Stimulated activated naive CD8-positive, alpha-beta T cell treated with anti-CD3 and anti-CD28 coated beads, Interleukin-15, amount 100 ng/mL, for 72 hours (primary cell): ENCODE measurements around the gene PDE6G.

Experiments
- ATAC-seq: fragments of 150-1000 bp; cut with Tn5 transposase; 2 replicates; pipeline ENCODE4 v1.10.0; 2021; ENCODE audit warnings: mild to moderate bottlenecking, moderate library complexity
- DNase-seq, 2 donors: peaks; one replicate each; pipeline ENCODE4 v3.0.0; 2021 to 2022
- H3K27ac Mint-ChIP-seq, 2 donors: one replicate each; pipeline ENCODE4 v1.8.0; 2022; ENCODE audit warnings: mild to moderate bottlenecking in 2 of 2, mixed read lengths in 2 of 2, moderate library complexity in 2 of 2
- H3K27me3 Mint-ChIP-seq: one replicate; pipeline ENCODE4 v1.8.0; 2022; ENCODE audit warnings: mixed read lengths
- H3K4me1 Mint-ChIP-seq: one replicate; pipeline ENCODE4 v1.8.0; 2022; ENCODE audit warnings: mild to moderate bottlenecking, mixed read lengths
- H3K4me3 Mint-ChIP-seq, 2 donors: one replicate each; pipeline ENCODE4 v1.8.0; 2022; ENCODE audit warnings: mild to moderate bottlenecking in 2 of 2, mixed read lengths in 2 of 2, moderate library complexity in 1 of 2
- H3K9me3 Mint-ChIP-seq, 2 donors: one replicate each; pipeline ENCODE4 v1.8.0; 2022; ENCODE audit warnings: mixed read lengths in 2 of 2

The PDE6G gene

DNA sequence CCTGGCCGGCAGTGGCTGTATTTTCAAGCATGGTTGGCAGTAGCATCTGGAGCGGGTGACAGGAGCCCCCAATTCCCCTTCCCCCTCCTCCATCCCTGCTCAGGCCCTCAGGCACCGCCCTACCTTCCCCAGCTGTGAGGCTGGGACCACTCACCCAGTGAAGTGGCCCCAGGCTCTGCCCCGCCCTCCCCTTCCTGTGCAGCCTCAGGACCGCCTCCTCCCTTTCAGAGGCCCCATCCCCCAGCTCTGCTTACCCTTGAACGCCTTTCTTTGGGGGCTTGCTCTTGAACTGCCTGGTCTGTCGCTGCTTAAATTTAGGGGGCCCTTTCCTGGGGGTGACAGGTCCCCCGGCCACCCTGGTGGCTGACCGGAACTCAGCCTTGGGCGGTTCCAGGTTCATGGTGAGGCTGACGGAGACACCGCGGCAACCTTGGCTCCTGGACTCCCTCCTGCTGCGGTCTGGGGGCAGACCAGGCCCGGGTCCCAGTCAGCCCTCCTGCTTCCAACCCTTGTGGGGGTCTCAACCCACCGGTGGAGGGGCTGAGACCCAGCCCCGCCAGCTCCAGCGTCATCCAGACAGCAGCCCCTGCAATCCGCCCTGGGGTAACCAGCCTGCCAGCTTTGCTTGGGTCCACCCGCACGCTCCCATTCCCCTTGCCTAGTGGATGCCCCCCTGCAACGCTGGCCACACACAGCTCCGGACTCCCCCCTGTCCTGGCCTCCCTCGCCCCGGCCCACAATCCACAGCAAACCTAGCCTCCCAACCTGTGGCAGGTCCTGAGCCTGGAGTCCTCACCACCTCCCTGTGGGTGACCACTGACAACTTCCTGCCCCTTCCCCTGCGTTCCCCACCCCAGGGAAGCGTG is 3.2 kb downstream of the PDE6G start:
- Mint-ChIP-seq H3K4me3 (peak overlapping the region; percentile 94 to 96), H3K27me3 (peaks cover 35% of the 10 kb centered on the region), H3K27ac (peak overlapping the region; percentile 96 to 97), H3K4me1 (peaks cover 40% of the 10 kb centered on the region), H3K9me3 (no peaks in the 10 kb centered on the region)
- peak in 1 of 2 donors; percentile 32 for DNase-seq
- peak; percentile 74 for ATAC-seq

DNA sequence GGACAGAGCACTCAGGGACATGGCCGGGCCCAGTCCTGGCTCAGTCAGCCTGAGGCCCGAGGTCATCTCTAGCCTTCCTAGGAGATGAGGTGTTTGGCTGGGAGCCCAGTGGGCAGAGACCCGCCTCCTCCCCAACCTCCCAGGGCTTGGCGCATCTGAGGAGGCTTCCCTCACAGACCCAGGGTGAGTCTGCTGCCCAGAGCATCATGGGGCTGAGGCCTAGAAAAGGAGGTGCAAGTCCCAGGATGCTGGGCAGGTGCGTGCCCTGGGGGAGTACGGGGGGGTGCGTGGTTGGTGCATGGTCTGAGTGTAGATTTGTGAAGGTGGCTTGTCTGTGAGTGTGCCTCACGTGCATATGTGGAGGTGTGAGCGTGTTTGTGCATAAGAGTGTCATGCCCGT is 4.7 kb downstream of the PDE6G start:
- Mint-ChIP-seq H3K4me3 (peak overlapping the region; percentile 58 to 60), H3K27me3 (peaks cover 50% of the 10 kb centered on the region), H3K4me1 (peaks cover 32% of the 10 kb centered on the region), H3K9me3 (no peaks in the 10 kb centered on the region), H3K27ac (no peak overlapping the region)
- ATAC-seq (no peak), DNase-seq (no peak)

DNA sequence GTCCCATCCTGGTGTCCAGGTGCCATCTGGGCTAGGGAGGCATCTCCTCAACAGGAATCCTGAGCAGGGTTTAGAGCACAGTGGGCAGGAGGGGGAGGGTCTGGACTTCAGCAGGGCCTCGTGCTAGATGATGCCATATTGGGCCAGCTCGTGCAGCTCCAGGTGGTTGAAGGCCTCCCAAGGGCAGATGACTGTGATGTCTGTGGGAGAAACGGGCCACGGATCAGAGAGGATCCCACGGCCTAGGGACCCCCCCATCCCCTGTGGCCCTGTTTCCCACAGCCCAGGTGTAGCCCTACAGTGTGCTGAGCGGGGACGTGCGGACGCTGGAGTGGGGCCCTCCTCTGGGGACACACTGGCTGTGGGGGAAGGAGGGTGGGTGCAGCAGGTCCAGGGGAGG is 5.4 kb downstream of the PDE6G start:
- Mint-ChIP-seq H3K27ac (no peak overlapping the region), H3K9me3 (no peaks in the 10 kb centered on the region), H3K4me3 (no peak overlapping the region), H3K27me3 (peaks cover 50% of the 10 kb centered on the region), H3K4me1 (peaks cover 25% of the 10 kb centered on the region)
- DNase-seq (no peak), ATAC-seq (no peak)

DNA sequence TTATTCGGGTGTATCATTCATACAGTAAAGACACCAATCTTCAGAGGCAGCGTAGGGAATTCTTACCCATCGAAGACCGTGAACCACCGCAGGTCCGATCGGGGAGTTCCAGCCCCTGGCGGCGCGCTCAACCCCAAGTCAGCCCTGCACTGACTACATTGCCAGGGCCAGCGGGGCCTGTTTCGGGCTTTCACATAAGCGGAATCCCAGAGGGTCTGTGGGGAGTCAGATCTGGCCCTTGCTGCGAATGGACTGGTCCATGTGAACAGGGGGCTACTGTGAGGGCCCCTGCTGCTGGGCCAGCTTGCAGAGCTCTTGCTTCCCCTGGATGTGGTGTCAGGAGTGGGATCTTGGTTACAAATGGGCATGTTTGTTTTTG is 7.6 kb downstream of the PDE6G start:
- Mint-ChIP-seq H3K4me1 (peaks cover 17% of the 10 kb centered on the region), H3K27me3 (peaks cover 50% of the 10 kb centered on the region), H3K4me3 (no peak overlapping the region), H3K9me3 (no peaks in the 10 kb centered on the region), H3K27ac (no peak overlapping the region)
- DNase-seq (no peak), ATAC-seq (no peak)

DNA sequence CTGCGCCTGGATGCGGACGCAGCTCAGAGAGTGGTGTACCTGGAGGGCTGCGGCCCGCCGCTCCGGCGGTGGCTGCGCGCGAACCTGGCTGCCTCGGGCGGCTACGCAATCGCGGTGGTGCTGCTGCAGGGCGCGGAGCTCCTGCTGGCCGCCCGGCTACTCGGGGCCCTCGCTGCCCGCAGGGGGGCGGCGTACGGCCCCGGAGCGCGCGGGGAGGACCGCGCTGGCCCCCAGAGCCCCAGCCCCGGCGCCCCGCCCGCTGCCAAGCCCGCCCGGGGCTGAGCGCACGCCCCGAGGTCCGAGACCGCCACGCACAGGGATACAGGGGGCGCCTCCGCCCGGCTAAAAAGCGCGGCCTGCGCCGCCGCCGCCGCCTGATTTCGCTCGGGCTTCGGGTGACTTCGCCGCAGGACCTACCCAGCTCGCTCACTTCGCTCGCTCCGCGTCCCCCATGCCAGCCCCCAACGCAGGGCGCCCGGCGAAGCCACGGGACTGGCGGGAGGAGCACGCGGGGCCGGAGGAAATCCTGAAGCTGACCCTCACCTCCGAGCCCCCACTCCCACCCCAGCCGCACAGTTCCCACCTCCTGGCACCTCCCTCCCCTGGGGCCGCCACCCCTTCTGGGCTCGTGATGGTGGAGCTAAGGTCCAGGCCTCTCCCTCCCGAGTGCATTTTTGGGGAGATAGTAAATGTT is 8.2 kb downstream of the PDE6G start:
- DNase-seq, result no peak
- H3K9me3 Mint-ChIP-seq, result no peaks in the 10 kb centered on the region
- no peak overlapping the region for H3K27ac Mint-ChIP-seq
- ATAC-seq, result no peak
- H3K4me1 Mint-ChIP-seq, result peaks cover 12% of the 10 kb centered on the region
- peaks cover 50% of the 10 kb centered on the region for H3K27me3 Mint-ChIP-seq
- H3K4me3 Mint-ChIP-seq, result no peak overlapping the region

DNA sequence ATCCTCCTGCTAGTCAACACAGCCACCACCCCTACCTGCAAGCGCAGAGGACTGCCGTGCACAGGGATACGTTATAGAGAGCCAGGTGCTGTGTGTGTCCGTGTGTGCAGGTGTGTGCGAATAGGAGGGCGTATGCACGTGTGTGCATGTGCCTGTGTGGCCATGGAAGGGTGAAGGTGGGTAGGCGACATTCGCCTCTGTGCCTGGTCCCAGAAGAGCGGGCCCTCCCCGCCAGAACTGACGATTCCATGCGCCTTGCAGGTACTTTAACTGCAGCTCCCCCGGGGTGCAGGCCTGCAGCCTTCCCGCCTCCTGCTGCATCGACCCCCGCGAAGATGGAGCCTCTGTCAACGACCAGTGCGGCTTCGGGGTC is 8.7 kb downstream of the PDE6G start:
- Mint-ChIP-seq H3K27me3 (peaks cover 50% of the 10 kb centered on the region), H3K27ac (no peak overlapping the region), H3K9me3 (no peaks in the 10 kb centered on the region), H3K4me3 (no peak overlapping the region), H3K4me1 (peaks cover 7% of the 10 kb centered on the region)
- ATAC-seq (no peak), DNase-seq (no peak)

DNA sequence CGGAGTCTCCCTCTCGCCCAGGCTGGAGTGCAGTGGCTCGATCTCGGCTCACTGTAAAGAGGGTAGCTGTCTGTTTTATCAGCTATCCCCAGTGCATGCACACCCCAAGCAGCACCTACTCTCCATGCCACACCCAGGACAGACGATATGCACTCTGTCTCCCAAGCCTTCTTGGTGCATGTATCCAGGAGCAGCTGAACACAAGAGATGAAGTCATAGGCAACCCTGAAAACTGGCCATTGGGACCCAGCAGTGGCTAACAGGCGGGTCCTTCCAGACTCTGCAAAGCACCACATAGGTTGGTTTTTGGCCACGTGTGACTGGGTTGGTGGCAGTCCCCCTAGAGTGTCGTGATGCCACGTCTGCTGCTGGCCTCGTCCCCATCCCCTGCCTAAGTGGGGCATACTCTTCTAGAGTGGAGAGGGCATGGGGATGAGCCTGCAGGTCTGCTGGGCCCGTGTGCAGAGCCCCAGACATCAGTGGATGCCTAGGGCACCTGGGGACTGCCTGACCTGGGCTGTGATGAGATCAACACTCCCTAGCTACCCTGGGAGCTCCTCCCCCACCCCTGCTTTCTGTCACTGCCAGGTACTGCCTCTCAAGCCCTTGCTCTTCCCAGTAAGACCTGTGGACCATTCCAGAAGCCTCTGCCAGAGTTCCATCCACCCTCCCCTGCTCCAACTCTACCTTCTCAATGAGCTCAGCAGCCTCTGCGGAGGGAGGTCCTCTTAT is 9.3 kb downstream of the PDE6G start:
- peaks cover 48% of the 10 kb centered on the region for H3K27me3 Mint-ChIP-seq

DNA sequence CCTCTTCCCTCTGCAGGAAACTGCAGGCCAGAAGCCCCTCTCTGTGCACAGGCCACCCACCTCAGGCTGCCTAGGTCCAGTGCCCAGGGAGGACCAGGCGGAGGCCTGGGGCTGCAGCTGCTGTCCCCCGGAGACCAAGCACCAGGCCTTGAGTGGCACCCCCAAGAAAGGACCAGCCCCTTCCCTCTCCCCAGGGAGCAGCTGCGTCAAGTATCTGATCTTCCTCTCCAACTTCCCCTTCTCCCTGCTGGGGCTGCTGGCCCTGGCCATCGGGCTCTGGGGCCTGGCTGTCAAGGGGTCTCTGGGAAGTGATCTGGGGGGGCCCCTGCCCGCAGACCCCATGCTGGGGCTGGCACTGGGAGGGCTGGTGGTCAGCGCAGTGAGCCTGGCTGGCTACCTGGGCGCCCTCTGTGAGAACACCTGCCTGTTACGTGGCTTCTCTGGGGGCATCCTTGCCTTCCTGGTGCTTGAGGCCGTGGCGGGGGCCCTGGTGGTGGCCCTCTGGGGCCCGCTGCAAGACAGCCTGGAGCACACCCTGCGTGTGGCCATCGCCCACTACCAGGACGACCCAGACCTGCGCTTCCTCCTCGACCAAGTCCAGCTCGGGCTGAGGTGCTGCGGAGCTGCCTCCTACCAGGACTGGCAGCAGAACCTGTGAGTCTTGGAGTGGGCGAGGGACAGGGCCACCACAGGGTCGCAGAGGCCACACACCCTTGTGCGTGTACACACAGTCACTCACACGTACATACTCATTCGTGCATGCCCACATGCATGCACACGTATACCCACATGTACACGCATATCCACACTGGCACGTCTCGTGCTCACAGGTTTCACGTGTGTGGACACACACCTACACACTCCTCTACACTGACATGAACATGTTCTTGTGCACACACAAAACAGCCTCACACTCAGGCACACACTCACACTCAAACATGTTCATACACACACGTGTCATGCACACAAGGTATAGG is 11.1 kb downstream of the PDE6G start:
- Mint-ChIP-seq H3K4me1 (no peaks in the 10 kb centered on the region), H3K9me3 (no peaks in the 10 kb centered on the region), H3K4me3 (no peak overlapping the region), H3K27ac (no peak overlapping the region), H3K27me3 (peaks cover 31% of the 10 kb centered on the region)
- ATAC-seq (no peak), DNase-seq (no peak)

More for the DNA sequence above, 9.3 kb downstream of the PDE6G start:
- DNase-seq (no peak), ATAC-seq (no peak)
- Mint-ChIP-seq H3K4me3 (no peak overlapping the region), H3K27ac (no peak overlapping the region), H3K4me1 (peaks cover 5% of the 10 kb centered on the region), H3K9me3 (no peaks in the 10 kb centered on the region)

DNA sequence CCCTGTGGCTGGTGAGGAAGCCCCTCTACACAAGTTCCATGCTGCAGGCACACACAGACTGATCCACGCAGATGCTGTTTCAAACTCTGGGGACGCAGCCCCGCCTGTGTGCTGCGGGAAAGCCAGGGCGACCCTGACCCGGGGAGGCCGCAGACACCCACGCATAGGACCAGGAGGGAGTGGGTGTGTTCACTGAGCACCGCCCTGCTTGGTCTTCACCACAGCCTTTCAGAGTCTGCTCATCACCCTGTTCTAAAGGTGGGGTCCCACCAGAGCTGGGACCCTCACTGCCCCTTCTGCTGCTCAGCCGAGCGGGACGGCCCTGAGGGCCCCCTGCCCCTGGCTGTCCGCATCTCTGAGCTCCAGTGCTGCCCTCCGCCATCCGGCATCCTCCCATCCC is 11.8 kb downstream of the PDE6G start:
- DNase-seq (no peak), ATAC-seq (peak; percentile 15)
- no peak overlapping the region for H3K4me3 Mint-ChIP-seq
- H3K9me3 Mint-ChIP-seq, result no peaks in the 10 kb centered on the region
- H3K4me1 Mint-ChIP-seq, result no peaks in the 10 kb centered on the region
- H3K27me3 Mint-ChIP-seq, result peaks cover 27% of the 10 kb centered on the region
- H3K27ac Mint-ChIP-seq, result no peak overlapping the region

DNA sequence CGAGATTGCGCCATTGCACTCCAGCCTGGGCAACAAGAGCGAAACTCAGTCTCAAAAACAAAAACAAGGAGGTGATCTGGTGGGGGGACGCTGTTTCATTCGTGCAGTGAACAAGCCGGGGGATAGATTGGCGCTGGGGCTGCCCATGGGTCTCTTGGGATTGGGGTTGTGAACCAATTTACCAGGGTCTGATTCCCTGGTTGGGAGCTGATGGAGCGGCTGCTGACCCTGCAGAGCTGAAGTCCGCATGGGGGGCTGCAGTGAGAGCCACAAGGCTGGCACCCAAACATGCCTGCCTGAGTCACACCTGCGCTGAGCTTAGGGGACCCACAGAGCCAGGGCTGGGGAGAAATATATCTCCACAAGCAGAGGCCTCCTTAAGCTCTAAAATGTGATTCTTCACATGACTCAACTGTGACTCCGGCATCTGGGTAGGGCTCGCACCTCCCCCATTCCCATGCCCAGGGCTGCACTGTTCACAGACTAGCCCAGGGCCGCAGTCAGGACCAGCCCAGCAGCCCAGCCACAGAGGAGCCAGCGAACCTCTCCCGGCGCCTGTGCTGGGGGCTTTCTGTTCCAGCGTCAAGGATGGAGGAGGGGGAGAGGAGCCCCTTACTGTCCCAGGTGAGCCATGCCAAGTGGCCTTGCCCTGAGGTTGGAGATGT is 14.4 kb downstream of the PDE6G start:
- peaks cover 3% of the 10 kb centered on the region for H3K27me3 Mint-ChIP-seq
- ATAC-seq, result no peak
- no peaks in the 10 kb centered on the region for H3K9me3 Mint-ChIP-seq
- no peaks in the 10 kb centered on the region for H3K4me1 Mint-ChIP-seq
- DNase-seq, result no peak
- peak overlapping the region in 1 of 2 donors; percentile 87 for H3K27ac Mint-ChIP-seq
- no peak overlapping the region for H3K4me3 Mint-ChIP-seq

DNA sequence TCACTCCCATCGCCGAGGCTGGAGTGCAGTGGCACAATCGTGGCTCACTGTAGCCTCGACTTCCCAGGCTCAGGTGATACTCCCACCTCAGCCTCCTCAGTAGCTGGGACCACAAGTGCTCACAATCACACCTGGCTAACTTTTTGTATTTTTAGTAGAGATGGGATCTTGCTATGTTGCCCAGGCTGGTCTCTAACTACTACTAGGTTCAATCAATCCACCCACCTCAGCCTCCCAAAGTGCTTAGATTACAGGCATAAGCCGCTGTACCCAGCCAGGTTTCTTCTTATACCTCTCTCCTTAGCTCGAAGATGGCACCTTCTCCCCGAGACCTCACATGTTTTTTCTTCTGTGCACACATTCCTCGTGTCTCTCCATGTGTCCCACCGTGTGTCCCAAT is 16.3 kb downstream of the PDE6G start:
- DNase-seq, result no peak
- Mint-ChIP-seq H3K4me1 (peaks cover 11% of the 10 kb centered on the region), H3K27me3 (no peaks in the 10 kb centered on the region), H3K4me3 (no peak overlapping the region), H3K27ac (no peak overlapping the region), H3K9me3 (no peaks in the 10 kb centered on the region)
- ATAC-seq, result no peak

DNA sequence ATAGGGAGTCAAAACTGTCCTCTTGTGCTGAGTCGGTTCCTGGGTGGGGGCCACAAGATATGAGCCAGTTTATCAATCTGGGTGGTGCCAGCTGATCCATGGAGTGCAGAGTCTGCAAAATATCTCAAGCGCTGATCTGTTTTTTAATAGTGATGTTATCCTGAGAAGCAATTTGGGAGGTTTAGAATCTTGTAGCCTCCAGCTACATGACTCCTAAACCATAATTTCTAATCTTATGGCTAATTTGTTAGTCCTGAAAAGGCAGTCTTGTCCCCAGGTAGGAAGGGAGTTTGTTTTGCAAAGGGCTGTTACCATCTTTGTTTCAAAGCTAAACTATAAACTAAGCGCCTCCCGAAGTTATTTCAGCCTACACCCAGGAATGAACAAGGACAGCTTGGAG is 17.7 kb downstream of the PDE6G start:
- Mint-ChIP-seq H3K9me3 (no peaks in the 10 kb centered on the region), H3K4me3 (no peak overlapping the region), H3K27ac (no peak overlapping the region), H3K27me3 (no peaks in the 10 kb centered on the region), H3K4me1 (peaks cover 11% of the 10 kb centered on the region)
- DNase-seq, result no peak
- ATAC-seq, result no peak

DNA sequence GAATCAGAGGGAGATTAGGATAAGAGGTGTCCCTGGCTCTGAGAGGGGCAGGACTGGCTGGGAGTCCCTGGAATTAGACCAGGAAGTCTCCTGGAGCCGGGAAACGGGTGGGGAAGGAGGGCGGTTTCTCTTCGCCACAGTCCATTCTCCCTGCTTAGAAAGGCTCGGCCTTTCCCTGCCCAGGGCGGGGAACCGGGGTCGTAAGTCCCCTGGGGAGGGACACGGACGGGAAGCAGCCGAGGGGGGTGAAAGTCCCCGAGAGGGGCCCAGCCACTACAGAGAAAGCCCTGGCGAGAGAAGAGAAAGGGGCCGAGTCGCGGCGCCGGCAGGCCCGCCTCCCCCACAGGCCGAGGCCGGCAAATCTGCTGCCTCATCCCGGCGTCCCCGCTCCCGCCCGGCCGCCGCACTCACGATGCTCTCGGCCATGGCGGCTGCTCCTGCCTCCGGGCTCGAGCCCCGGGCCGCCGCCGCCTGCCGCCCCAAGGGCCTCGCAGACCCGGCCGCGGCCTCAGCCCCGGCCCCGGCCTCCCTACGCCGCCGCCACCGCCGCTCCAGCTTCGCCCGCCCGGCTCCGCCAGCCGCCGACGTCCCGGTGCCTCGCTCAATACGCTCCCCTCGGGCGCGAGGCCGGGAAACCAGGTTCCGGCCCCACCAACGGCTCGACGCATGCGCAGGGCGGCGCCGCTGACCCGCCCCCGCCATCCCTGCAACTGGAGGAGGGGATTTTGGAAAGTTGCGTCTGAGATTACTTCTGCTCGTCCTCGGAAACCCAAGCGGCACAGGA is 19.6 kb downstream of the PDE6G start, which contains the start of the genes NPLOC4 and TSPAN10:
NPLOC4 (minus strand) TSS at position 608 of the 784 bp plus-strand sequence; CDS start at position 426, 182 bp downstream.
TSPAN10 (plus strand) TSS at position 692 of the 784 bp plus-strand sequence. CDS start 5,217 bp downstream, outside the sequence.
- Mint-ChIP-seq H3K4me1 (peaks cover 11% of the 10 kb centered on the region), H3K9me3 (no peaks in the 10 kb centered on the region), H3K27ac (peak within 1 kb of the TSS; percentile 76 to 99), H3K4me3 (peak within 1 kb of the TSS; percentile 87 to 88), H3K27me3 (no peaks in the 10 kb centered on the region)
- ATAC-seq (peak; percentile 97), DNase-seq (peak; percentile 89)
